GM18502 (cell line): ENCODE measurements around the gene CLCNKA.
"Not testable (repeated sequence)": the region's sequence is repeated elsewhere in the genome, so short reads cannot be mapped to it uniquely, and the experiment has no call there.

ENCODE experiments used
- ATAC-seq: cut with Tn5 transposase; IDR thresholded peaks from one replicate; pipeline ENCODE4 v1.9.1; 2021; ENCODE audit warnings: mild to moderate bottlenecking; ENCODE audit not compliant: unreplicated experiment, poor library complexity

Gene CLCNKA

DNA sequence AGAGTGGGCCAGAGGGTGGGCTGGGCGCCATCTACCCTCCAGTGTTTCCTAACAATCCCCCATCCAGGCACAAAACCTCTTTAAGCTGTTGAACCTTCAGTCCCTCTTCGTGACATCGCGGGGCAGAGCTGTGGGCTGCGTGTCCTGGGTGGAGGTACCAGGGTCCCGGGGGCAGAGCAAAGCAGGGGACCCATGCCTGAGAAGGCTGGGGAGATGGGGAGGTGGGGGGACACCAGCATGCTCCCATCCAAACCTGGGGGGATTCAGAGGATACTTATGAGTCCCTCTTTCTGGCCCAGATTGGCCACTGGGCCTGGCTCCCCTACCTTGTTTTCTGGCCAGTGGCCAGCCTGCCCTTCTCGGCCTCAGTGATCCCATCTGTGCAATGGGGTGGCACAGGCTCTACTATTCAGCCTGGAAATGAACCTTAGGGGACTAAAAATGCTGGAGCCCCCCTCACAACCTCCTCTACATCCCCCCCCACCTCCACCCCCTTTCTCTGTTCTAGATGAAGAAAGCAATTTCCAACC lies 11.3 kb downstream of the CLCNKA start:
- not testable (repeated sequence) for ATAC-seq

DNA sequence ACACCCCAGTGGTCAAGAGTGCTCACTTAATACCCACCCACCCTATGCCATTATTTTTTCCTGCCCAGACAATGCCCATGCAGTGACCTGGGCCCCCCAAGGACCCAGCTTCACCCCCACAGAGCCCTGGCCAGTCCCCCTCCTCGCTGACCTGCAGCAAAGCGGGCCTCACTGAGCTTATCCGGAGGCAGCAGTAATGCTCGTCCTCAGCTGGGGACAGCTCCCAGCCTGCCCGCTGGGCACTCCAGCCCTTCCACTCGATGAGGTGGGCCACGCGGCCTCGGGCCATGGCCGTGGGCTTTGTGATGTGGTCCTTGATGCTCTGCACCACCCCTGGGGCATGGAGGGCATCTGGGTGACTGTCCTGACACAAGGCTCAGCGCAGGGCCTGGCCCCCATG lies 14.6 kb downstream of the CLCNKA start:
- ATAC-seq = not testable (repeated sequence)

DNA sequence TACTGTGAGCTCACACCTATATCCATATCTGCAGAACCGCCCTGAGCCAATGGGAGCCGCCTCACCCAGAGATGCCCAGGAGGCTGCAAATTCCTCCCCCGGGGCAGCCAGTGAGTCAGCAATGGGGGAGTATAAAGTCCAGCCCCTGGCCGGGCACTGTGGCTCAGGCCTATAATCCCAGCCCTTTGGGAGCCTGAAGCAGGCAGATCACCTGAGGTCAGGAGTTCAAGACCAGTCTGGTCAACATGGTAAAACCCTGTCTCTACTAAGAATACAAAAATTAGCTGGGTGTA lies 16.7 kb downstream of the CLCNKA start:
- no peak for ATAC-seq

DNA sequence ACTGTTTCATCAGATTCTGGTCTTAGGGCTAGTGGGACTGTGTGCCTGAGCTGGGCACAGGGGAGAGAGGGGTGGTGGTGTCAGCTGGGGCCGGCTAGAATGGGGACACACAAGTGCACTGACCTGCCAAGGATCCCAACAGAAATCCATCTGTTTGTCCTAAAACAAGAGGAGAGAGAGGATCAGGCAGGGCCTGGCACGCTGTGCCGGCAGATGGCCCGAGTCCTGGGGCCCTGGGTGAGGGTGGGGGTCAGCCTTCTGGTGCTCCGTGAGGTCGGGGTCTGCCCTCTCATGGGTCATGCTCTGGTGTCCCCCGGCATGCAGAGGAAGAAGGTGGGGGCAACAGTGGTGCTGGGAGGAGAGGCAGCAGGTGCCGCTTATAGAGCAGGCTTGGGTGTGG lies 18.0 kb downstream of the CLCNKA start:
- ATAC-seq = not testable (repeated sequence)

DNA sequence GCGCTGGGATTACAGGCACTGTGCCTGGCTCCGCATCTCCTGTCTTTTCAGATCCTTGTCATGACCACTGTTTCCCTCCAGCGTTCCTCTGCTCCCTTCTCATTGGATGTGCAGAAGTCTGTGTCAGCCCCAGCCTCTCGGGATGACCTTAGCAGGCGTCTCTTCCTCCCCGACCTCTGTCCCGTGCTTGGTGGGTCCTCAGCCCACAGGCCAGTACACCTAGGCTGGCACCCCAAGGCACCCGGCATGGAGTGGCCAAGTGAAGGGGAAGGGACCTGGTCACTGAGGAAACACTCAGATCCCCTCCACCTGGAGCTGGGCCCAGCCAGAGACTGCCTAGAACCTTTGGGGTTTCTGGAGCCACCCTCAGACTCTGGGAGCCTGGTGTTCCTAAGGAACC lies 19.4 kb downstream of the CLCNKA start:
- ATAC-seq = no peak

DNA sequence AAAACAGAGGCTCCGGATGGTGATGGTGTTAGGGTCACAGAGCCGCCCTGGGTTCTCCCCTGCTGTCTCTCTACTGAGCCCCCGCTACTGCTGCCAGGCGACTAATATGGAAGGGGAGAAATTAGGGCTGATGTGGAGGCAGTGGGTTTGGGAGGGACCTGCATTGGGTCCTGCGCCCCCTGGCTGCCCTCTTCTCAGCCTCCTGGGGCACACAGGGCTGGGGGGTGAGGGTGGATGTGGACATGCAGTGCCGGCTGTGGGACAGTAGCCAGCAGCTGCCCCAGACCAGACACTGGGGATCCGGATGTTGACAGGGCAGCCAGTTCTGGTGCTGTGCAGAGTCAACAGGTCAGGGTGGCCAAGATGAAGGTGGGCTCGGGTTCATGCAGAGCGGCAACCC lies 20.3 kb downstream of the CLCNKA start:
- no peak for ATAC-seq

DNA sequence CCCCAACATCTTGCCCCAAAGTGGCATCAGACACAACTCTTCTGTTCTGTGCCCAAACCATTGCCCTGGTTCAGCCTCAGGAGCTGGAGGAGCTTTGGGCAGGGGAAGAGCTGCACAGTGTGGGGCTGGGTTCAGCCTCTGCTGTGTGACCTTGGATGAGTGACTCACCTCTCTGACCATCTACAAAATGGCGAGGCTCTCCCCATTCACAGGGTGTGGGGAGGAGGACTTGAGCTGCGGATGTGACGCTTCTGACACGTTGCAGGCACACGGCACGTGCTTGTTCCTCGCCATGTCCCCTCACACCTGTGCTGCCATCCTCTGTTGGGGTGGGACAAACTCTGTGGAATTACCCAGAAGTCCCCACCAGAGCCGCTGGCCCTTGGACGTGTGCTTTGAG lies 20.8 kb downstream of the CLCNKA start:
- ATAC-seq = not testable (repeated sequence)

DNA sequence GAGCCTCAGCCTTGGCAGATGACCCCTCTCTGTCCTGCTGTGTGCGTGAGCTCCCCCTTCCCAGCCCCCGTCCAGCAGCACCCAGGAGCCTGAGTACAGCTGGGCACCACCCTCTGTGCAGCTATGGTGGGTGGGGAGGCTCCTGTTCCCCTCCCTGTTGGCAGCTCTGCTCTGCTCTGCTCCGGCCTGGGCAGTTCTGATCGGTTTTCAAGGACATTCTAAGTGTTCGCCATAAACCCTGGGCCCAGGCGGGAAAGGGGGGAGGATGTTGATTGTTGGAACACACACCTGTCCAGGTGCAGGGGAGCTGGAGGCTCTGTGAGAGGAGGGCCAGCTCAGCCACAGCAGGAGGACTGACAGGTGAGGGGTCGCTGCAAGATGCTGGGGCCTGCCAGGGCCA lies 21.7 kb downstream of the CLCNKA start, which contains the start of gene CLCNKB:
Gene CLCNKB (plus strand): TSS at position 262 of the 400 bp plus-strand sequence. CDS start 711 bp downstream, outside the sequence.
- no peak for ATAC-seq

DNA sequence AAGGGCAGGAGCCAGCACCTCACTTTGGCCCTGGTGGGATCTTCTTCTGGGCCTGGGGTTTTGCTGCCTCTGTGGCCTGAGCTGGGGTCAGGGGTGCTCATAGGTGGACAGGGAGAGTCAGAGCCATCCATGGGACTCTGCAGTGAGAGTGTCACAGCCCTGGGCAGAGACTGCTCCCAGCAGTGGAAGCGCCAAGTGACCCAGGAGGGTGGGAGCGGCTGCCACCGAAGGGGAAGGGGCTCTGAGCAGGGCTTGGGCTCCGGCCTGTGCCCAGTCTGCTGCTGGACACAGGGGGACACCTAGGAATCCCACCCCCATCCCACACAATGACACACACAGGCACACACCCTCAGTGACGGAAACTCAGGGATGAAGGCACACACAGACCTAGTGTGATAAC lies 22.1 kb downstream of the CLCNKA start:
- ATAC-seq = no peak

DNA sequence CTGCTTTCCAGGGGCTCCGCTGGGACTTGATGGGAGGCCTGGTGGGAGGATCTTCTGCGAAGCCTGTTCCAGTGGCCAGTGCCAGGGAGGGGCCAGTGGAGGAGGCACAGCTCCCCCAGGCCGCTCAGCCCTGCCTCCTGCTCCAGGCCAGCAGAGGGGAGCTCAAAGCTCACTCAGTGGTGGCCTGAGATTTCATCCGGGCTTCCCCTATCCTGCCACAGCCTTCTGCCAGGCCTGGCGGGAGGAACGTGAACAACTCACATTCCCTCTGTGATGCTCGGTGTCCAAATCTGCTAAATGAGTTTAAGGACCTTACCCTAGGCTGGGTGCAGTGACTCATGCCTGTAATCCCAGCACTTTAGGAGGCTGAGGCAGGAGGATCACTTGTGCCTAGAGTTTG lies 25.0 kb downstream of the CLCNKA start:
- ATAC-seq = no peak

DNA sequence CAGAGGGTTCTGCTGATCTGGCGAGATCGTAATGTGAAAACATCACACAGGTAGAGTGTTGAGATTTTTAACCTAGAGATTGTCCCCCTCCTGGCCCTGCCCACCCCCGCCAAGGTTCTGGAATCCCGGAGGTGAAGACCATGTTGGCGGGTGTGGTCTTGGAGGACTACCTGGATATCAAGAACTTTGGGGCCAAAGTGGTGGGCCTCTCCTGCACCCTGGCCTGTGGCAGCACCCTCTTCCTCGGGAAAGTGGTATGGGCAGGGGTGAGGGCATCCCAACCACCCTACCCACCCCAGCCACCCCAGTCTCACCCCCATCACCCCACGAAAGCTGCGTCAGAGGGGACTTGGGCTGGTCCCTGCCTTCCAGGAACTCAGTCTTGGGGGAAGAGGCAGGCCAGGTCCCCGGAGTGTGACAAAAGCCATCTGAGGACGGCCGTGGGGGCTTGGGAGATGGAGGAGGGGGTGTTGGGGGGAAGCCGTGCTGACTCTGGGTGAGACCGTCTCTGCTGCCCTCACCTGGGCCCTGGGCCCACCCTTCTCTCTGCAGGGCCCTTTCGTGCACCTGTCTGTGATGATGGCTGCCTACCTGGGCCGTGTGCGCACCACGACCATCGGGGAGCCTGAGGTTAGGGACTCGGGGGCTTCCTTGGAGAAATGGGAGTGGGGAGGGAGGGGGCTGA lies 26.1 kb downstream of the CLCNKA start:
- ATAC-seq = no peak

DNA sequence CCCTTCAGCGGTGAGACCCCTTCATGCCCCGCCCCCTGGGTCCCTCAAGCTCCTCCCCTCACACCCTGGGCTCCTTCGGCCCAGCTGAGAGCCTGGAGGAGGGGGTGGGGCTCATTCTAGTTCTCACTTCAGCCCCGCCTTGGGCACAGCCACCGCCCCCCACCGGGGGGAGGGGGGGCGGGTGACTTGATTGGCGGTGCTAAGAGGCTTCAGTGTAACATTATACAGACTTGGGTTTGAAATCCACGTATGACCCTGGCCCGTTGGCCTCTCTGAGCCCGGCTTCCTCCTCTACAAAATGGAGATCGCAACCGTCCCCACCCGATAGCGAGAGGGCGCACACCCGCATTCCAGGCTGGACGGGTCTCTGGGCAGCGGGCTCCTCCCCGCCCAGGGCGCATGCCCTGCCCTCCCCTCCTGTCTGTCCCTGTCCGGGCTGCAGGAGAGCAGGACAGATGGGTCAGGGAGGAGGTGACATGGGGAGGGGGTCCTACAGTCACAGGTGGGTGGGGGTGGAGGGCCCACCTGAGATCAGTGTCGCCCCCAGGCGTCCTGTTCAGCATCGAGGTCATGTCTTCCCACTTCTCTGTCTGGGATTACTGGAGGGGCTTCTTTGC lies 26.8 kb downstream of the CLCNKA start:
- ATAC-seq = no peak

DNA sequence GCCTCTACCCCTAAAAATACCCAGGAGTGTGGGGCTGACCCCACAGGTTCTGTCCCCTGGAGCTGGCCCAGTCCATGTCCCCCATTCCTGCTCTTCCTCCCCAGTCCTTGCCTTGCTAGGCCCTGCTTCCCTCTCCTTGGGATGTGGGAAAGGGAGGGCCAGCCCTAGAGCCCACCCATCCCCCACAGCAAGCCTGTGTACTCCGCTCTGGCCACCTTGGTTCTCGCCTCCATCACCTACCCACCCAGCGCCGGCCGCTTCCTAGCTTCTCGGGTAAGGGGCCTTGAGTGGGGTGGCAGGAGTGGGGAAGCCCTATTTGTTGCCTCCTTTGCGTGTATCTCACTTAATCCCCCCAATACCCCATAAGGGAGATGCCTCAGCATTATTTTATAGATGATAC lies 28.5 kb downstream of the CLCNKA start:
- ATAC-seq = no peak

DNA sequence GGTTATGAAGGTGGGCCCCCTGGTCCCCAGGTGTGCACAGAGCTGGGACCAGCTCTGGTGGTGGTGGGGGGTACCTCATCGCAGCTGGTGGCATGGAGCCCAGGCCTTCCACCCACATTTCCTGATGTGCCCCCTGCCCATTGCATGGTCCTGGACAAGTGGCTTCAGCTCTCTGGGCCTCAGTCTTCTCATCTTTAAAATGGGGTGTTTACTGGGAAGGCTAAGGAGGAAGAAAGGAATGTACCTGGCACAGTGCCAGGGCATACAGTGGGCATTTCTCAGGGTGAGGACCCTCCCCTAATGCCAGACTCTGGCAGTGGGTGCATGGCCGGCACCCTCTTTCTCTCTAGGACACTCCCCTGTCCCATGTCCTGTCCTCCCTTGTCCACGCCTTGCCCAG lies 29.2 kb downstream of the CLCNKA start:
- ATAC-seq = no peak

DNA sequence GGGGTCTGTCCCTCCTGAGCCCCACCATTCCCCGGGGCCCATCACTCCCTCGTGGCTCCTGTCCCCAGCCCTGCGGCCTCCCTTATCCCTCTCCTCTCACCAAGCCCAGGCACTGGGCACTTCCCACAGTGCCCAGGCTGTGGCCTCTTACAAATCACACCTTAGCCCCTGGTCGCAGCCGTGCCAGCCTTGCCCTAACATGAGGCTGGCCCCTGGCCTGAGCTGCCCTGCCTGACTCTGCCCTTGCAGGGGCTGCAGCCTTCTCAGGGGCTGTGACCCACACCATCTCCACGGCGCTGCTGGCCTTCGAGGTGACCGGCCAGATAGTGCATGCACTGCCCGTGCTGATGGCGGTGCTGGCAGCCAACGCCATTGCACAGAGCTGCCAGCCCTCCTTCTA lies 30.1 kb downstream of the CLCNKA start:
- not testable (repeated sequence) for ATAC-seq

DNA sequence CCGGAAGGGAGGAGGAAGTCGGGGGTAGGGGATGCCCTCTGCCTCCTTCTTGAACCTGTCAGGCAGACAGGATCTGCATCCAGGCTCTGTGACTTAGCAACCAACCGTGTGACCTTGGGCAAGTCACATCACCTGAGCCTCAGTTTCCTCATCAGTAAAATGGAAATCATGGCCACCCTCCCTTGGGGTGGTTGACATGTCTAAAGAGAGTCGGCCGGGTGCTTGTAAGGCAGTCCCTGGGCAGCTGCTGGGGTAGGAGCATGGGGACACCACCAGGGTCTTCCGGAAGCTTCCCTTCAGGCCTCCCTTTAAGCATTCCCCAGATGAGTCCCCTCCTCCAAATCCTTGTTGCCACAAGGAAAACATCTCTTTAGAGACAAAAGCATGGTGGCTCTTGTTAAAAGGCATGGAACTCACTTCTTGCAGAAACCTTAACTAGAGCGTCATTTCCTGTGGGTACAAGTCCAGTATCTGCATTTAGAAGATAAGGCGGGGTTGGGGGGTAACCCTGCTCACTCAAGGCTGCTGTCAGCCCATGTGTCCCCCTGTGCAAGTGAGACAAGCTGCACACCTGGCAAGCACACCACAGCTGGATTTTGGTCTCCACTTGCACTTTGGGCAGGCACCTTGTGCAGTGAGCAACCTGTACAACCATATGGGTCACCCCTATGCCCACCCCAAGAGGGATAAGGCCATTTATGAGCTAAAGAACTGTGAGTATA lies 32.1 kb downstream of the CLCNKA start:
- ATAC-seq = no peak

DNA sequence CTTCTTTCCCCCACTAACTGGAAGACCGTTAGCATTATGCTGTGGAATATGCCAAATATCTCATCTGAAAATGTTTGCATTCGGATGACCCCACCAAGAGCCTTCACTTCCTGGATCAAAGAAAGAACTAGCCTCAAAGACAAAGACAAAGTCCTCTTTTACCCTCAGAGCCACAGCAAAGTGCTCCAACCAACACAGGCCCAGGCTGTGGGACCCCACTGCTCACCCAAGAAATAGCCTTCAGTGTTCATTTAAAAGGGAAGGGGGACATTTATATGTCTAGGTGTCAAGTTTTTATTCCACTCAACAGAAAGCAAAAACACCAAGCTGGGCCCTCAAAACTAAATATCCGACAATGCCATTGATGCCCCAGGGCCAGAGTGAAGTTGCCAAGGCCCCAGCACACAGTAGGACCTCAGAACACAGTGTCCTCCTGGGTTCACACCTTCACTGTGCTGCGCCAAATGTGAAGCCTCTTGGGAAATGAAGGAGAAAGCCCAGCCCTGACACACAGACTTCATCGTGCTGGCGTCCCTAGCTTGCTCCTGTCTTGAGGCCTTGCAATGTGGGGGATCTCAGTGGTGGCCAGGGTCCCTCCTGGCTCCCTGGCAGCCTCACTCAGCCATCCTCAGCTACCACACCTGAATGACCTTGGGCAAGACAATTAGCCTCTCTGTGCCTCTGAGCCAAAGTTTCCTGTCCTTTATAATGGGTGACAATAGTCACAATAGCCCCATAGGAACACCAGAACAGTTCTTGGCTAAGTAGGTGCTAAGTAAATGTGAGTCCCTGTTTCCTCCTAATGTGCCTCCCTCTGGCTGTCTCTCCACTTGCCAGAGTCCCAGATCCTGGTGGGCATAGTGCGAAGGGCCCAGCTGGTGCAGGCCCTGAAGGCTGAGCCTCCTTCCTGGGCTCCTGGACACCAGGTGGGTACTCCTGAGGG lies 33.0 kb downstream of the CLCNKA start:
- ATAC-seq = no peak

DNA sequence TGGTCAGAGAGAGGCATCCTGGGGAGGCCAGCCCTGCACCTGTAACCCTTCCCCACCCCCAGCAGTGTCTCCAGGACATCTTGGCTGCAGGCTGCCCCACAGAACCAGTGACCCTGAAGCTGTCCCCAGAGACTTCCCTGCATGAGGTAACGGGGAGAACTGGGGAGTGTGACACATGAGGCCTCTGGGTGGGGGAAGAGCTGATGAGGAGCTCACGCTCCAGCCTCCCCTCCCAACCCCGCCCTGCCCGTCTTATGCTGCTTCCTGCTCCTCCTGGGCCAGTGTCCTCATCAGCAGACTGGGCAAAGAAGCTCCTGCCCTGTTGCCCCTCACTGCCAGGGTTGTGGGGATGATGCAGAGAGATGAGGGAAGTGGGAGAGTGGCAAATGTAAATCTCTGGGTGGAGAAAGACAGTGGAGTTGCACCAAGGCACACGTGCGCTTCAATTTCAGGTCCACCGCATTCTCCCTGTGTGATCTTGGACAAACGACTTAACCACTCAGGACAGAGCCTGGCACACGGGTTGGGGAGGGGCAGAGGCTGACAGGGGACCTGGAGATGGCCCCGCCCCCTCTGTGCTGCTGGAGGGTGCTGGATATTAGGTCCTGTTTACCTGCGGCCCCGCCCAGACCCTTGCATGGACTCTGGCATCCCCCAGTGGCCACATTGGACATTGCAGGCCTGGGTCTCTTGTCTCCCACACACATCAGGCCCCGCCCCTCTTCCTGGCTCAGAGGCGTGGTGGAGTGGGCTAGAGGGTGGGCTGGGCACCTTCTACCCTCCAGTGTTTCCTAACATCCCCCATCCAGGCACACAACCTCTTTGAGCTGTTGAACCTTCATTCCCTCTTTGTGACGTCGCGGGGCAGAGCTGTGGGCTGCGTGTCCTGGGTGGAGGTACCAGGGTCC lies 34.0 kb downstream of the CLCNKA start:
- ATAC-seq = peak; percentile 76

DNA sequence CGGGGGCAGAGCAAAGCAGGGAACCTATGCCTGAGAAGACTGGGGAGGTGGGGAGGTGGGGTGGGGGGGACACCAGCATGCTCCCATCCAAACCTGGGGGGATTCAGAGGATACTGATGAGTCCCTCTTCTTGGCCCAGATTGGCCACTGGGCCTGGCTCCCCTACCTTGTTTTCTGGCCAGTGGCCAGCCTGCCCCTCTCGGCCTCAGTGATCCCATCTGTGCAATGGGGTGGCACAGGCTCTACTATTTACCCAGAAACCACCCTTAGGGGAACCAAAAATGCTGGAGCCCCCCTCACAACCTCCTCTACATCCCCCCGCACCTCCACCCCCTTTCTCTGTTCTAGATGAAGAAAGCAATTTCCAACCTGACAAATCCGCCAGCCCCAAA lies 34.7 kb downstream of the CLCNKA start:
- not testable (repeated sequence) for ATAC-seq
